Loucy (cell line): Measurements from ENCODE around the gene ELMOD2.

Source experiments
- EZH2phosphoT487 ChIP-seq: fragments of 200-600 bp; IDR thresholded peaks from 2 replicates; pipeline ENCODE4 v1.6.1; 2018; ENCODE audit warnings: antibody characterized with exemption, mild to moderate bottlenecking, moderate library complexity, borderline replicate concordance
- TF ChIP-seq, protein P1 (sequence below): fragments of 200-600 bp; sonication (generic); conservative IDR thresholded peaks from 2 replicates; pipeline ENCODE4 v1.5.1; 2014; ENCODE audit warnings: mild to moderate bottlenecking, antibody characterized with exemption, low read length

DNA sequence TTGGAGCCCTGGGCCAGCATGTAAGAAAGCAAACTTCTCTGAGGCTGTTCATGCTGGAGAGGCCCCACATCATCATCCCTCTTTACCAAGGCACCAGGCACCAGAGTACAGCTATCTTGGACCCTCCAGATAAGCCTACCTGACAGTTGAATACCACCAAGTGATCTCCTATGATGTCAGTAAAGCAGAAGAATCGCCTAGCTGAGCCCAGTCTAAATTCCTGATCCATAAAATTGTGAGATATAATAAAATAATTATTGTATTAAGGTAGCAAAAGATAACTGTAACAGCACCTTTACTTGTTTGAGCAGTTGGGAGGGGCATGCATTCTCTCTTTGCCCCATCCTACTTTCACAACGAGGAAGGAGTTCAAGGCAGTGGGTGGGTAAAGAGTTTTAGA, 47.7 kb downstream of the ELMOD2 start:
- TF ChIP-seq, protein P1, sequence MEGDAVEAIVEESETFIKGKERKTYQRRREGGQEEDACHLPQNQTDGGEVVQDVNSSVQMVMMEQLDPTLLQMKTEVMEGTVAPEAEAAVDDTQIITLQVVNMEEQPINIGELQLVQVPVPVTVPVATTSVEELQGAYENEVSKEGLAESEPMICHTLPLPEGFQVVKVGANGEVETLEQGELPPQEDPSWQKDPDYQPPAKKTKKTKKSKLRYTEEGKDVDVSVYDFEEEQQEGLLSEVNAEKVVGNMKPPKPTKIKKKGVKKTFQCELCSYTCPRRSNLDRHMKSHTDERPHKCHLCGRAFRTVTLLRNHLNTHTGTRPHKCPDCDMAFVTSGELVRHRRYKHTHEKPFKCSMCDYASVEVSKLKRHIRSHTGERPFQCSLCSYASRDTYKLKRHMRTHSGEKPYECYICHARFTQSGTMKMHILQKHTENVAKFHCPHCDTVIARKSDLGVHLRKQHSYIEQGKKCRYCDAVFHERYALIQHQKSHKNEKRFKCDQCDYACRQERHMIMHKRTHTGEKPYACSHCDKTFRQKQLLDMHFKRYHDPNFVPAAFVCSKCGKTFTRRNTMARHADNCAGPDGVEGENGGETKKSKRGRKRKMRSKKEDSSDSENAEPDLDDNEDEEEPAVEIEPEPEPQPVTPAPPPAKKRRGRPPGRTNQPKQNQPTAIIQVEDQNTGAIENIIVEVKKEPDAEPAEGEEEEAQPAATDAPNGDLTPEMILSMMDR = no peak
- TF ChIP-seq EZH2phosphoT487 = no peak
